Right lobe of liver (tissue), 6 donors: ENCODE data around the gene MYL12A. TPM values are rescaled to one million over a fixed set of nuclear protein-coding genes. Genes with fewer than 3 reads are reported as not detected.
A peak's percentile ranks its signal among the peaks of the same experiment; 100 is the strongest.

Experiments
- ATAC-seq, 4 donors: fragments of 200-7000 bp; cut with Tn5 transposase; one replicate each; pipeline ENCODE4 v1.9.1; 2020; ENCODE audit warnings: mild to moderate bottlenecking in 4 of 4, moderate library complexity in 4 of 4
- DNase-seq, 3 donors: peaks; one replicate each; pipeline ENCODE4 v3.0.0-alpha.2; 2020
- H3K27ac ChIP-seq, 3 donors: fragments of 200-600 bp; one replicate each; pipeline ENCODE4 v1.8.0; 2022
- H3K27me3 ChIP-seq, 2 donors: fragments of 200-600 bp; one replicate each; pipeline ENCODE4 v1.8.0; 2022
- H3K36me3 ChIP-seq, 4 donors: fragments of 200-600 bp; sonication (generic) in 1 of 4; one replicate each; pipeline versions ENCODE4 v1.5.1 to v1.8.0; 2017 to 2022; ENCODE audit warnings: control low read depth in 1 of 4
- H3K4me1 ChIP-seq, 4 donors: fragments of 200-600 bp; sonication (generic) in 1 of 4; one replicate each; pipeline versions ENCODE4 v1.5.1 to v1.8.0; 2017 to 2022; ENCODE audit warnings: control low read depth in 1 of 4
- H3K4me3 ChIP-seq, 3 donors: fragments of 200-600 bp; one replicate each; pipeline ENCODE4 v1.8.0; 2022
- H3K9me3 ChIP-seq, 4 donors: fragments of 200-600 bp; sonication (generic) in 1 of 4; one replicate each; pipeline versions ENCODE4 v1.5.1 to v1.8.0; 2017 to 2022; ENCODE audit warnings: control low read depth in 1 of 4
- POLR2A ChIP-seq: fragments of 450-650 bp; IDR thresholded peaks from one replicate; pipeline ENCODE4 v1.6.1; 2017; ENCODE audit warnings: antibody characterized with exemption, mild to moderate bottlenecking
- WGBS: methylation state at CpG from one replicate; pipeline ENCODE4 v1.1.6; 2018; ENCODE audit warnings: low coverage, low lambda C conversion rate; ENCODE audit not compliant: insufficient coverage; ENCODE audit errors: missing lambda C conversion rate; 5-methylcytosine and 5-hydroxymethylcytosine counted together
- intact Hi-C, 2 donors: fragments of 100-400 bp; cut with DNase I; formaldehyde crosslinking; loops; one replicate each; pipeline versions ENCODE4 v1.11.2 to v1.14.1; 2022
- total RNA-seq, 6 experiments: library from RNA; depleted of rRNA in 2 of 6; stranded (reverse); fragments of >200 nt in 2 of 6; fragmentation: NEBNext Ultra II Directional in 3 of 6; extraction: Animal tissue kit (Norgen Biotek cat#: 25700) in 3 of 6; gene quantifications; one replicate each; pipeline versions ENCODE4 v1.1.0 to v1.2.4, GENCODE V29; 2016 to 2023
- TF ChIP-seq, protein P1 (sequence below), 4 donors: fragments of 200-600 bp in 3 of 4; fragments of 450-650 bp in 1 of 4; IDR thresholded peaks; one replicate each; pipeline versions ENCODE4 v1.5.1 to v1.8.0; 2016 to 2022; ENCODE audit warnings: antibody characterized with exemption in 4 of 4, mild to moderate bottlenecking in 2 of 4
- donor health status: DM: no; HTN: yes; CAD: no.
- donor health status: DM: no; HTN: no; CAD: no.
- donor health status: DM: no; HTN: no; CAD: no.
- donor health status: DM: no; HTN: yes; CAD: no.
- donor health status: DM: no; HTN: yes; CAD: no.

The MYL12A gene
- total RNA-seq, 6 experiments from 2014 or later: 82.1 to 309 (median 225) TPM

DNA sequence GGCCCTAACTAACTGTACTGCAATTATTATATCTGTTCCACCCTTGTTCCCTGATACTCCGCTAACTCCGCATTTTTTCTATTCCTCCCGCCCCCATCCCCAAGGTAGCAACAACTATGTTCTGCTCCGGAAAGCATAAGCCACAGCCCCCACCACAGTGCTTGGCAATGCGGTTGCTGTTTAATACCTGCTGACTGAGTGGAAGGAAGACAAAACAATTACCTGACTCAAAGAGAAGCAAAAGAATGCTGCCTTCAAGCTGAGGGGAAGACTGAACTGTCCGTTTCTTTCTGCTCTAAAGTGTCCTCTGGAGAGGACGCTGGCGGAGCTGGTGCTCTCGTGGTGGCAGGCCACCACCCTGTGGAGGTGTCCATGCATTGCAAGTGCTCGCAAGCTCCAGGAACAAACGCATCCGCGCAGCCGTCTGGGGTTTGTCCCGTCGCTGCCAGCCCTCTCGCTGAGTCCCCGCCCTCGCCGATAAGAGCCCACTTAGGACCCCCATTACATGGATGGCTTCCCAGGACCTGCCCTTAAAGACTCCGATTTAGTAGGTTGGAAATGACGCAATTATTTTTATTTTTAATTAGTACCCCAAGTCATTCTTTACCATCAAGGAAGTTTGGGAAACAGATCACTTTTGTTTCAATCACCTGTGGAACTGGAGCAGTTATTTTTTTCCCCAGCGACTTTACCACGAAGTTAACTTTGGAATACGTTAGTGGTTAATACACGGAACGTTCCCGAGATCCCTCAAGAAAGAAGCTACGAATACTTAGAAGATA is 1.6 kb upstream of the MYL12A start:
- H3K27ac ChIP-seq: peak overlapping the region; percentile 99 to 100 (median 99)
- peak; percentile 92 to 95 (median 93) for DNase-seq
- H3K27me3 ChIP-seq: no peaks in the 10 kb centered on the region
- peaks cover 0 to 25% (median 0%) of the 10 kb centered on the region in 4 donors for H3K4me1 ChIP-seq
- peak; percentile 71 to 83 (median 74) for ATAC-seq
- peak; percentile 68 for TF ChIP-seq POLR2A
- TF ChIP-seq, protein P1, sequence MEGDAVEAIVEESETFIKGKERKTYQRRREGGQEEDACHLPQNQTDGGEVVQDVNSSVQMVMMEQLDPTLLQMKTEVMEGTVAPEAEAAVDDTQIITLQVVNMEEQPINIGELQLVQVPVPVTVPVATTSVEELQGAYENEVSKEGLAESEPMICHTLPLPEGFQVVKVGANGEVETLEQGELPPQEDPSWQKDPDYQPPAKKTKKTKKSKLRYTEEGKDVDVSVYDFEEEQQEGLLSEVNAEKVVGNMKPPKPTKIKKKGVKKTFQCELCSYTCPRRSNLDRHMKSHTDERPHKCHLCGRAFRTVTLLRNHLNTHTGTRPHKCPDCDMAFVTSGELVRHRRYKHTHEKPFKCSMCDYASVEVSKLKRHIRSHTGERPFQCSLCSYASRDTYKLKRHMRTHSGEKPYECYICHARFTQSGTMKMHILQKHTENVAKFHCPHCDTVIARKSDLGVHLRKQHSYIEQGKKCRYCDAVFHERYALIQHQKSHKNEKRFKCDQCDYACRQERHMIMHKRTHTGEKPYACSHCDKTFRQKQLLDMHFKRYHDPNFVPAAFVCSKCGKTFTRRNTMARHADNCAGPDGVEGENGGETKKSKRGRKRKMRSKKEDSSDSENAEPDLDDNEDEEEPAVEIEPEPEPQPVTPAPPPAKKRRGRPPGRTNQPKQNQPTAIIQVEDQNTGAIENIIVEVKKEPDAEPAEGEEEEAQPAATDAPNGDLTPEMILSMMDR (IDR thresholded peaks at IDR 0.05): peak; percentile 94 to 97 (median 94)
- under 1% methylated on average over 18 of the region's 29 CpGs for WGBS
- H3K4me3 ChIP-seq: peak overlapping the region; percentile 87 to 95 (median 89)
- intact Hi-C loops: loop anchor here in 1 of 2 donors (10.0 kb wide), 1 partner anchor 311 kb away; no protein-coding TSS in a partner anchor
- H3K36me3 ChIP-seq: no peaks in the 10 kb centered on the region
- H3K9me3 ChIP-seq: no peaks in the 10 kb centered on the region

DNA sequence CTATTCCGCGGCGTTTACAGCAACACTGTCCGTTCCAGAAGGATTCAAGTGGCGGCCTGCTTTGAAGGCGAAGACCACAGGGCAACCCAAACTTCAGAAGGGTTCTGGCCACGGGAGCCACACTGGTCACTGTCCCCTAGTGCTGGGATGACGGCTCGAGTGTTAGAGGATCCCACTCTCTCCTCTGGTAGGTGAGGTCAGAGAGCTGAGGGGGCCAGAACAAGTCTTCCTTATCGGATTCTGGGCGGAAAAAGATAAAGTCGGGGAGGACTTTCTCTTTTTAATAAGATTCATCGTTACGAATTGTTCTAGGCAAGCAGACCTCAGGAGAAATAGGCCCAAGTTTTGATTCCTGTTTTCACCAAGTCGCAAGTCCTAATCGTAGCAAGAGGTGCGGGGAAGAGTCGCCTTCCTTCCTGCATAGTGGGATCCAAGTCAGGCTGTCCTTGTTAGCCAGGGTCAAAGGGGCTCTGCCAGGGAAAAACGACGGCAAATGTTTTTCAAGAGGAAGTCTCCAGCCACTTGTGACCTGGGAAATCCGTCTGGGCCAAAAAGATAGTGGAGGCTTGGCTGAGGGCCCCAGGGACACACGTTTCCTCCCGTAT is 864 bp upstream of the MYL12A start:
- intact Hi-C loops: loop anchor here in 1 of 2 donors (10.0 kb wide), 1 partner anchor 312 kb away; no protein-coding TSS in a partner anchor

DNA sequence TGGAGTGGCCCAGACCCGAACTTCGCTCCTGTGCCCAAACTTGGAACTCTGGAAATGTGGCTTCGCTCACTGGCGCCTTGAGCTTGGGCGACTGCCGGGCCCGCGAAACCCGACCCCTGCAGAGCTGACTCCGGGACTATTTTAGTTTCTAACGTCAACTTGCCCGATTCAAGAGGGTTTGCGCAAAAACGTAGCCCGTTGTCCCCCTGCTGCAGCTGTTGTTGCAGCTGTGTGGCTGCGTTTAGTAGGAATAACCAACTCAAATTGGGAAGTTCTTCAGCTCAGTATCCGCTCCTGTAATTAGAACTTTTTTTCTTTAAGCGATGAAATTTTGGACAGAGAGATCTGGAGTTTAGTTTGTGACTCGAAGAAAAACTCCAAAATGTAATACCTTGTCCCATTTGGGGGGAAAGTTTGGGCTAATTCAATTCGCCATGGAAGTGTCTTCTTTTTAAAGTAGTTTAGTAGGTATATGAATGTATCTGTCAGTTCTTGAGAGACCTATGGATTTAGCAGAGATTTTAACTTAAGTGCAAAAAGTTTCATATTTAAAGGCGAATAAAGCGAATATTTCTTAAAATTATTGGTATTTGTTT is 559 bp downstream of the MYL12A start:
- H3K27ac ChIP-seq: peak overlapping the region; percentile 99 to 100 (median 99)
- under 1% methylated on average over 19 of the region's 22 CpGs for WGBS

More for the DNA sequence above, 864 bp upstream of the MYL12A start:
- H3K4me1 ChIP-seq: peaks cover 0 to 32% (median 3%) of the 10 kb centered on the region in 4 donors
- peak overlapping the region; percentile 87 to 95 (median 89) for H3K4me3 ChIP-seq
- no peaks in the 10 kb centered on the region for H3K9me3 ChIP-seq
- DNase-seq (peak in 2 of 3 donors; percentile 50 to 63), ATAC-seq (peak; percentile 18 to 52 (median 26))
- WGBS: 1% methylated on average over 15 of the region's 23 CpGs
- H3K36me3 ChIP-seq: no peaks in the 10 kb centered on the region
- peak overlapping the region; percentile 99 to 100 (median 99) for H3K27ac ChIP-seq
- TF ChIP-seq POLR2A: no peak
- TF ChIP-seq, protein P1 (IDR thresholded peaks at IDR 0.05): no peak
- no peaks in the 10 kb centered on the region for H3K27me3 ChIP-seq

More for the DNA sequence above, 559 bp downstream of the MYL12A start:
- Histone ChIP-seq H3K36me3 (peaks cover 0 to 1% (median 0%) of the 10 kb centered on the region in 4 donors), H3K9me3 (no peaks in the 10 kb centered on the region), H3K4me1 (peaks cover 0 to 47% (median 9%) of the 10 kb centered on the region in 4 donors), H3K27me3 (no peaks in the 10 kb centered on the region), H3K4me3 (peak overlapping the region; percentile 87 to 95 (median 89))
- intact Hi-C loops: loop anchor here in 1 of 2 donors (10.0 kb wide), 1 partner anchor 313 kb away; no protein-coding TSS in a partner anchor
- ATAC-seq: no peak
- TF ChIP-seq, protein P1 (IDR thresholded peaks at IDR 0.05): no peak
- TF ChIP-seq POLR2A: no peak
- DNase-seq: no peak
